GM19395 (cell line): Measurements from ENCODE around the gene TMC4.
"Not testable (repeated sequence)": the region's sequence is repeated elsewhere in the genome, so short reads cannot be mapped to it uniquely, and the experiment has no call there.

Experiments
- ATAC-seq: cut with Tn5 transposase; IDR thresholded peaks from one replicate; pipeline ENCODE4 v1.9.1; 2021; ENCODE audit warnings: mild to moderate bottlenecking, moderate library complexity; ENCODE audit not compliant: unreplicated experiment

TMC4 gene

GRCh38 chr19:54180691-54181091, 7.7 kb upstream of the TMC4 start:
- no peak for ATAC-seq

- no peak for ATAC-seq
These were observed 7.0 kb upstream of the TMC4 start for GRCh38 chr19:54179921-54180461.

DNA sequence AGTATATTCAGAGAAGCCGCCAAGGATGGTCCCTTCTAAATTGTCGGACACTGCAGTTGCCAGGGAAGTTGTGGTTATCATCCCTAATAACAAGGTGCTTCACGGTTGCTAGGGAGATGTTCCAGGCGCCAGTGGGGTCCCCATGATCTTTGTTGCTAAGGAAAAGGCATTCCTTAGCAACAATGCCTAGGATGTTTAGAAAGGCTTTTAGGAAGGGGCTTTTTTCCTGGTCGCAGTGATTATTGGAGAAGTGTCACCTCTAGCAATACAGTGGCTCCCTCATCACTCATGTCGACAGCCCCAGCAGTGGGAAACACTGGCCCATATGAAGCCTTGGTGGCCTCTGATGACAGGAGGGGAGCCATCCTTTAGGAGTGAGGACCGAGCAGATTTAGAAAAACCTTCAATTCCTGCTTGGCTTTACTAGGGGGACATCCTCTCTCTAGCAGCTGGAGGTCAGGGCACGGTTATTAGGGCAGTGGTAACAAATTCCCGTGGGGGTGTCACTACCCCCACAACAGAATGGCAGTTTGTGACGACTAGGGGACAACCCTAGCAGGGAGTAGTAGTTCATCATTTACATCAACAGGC, 6.4 kb upstream of the TMC4 start:
- ATAC-seq = no peak

DNA sequence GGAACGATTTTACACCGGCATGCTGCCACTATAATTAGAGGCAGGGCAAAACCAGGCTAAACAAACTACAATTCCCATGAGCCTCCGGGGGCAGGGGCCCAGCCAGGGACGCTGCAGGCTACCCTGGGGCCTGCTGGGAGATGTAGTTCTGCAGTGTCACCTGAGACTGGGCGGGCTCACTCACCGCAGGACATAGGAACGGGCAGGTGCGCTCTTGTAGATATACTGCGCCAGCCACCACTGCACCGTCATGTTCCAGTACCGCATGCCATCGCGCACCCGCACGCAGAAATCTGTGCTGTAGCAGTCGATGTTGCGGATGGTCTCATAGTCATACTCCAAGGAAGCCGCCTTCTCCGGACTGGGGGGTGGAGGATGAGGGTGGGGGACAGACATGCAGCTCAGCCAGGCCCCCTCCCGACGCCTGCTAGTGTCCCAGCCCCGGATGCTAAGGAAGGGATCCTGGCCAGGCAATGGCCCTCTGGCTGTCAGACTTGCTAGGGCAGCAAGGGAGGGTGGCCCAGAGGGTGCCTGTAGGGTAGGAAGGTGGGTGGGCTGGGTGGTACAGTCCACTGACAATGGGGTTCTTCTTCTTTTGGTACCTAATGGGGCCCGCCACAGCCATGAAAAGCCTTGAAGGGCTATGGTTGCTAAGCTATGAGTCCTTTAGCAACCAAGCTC, 5.8 kb upstream of the TMC4 start:
- no peak for ATAC-seq

DNA sequence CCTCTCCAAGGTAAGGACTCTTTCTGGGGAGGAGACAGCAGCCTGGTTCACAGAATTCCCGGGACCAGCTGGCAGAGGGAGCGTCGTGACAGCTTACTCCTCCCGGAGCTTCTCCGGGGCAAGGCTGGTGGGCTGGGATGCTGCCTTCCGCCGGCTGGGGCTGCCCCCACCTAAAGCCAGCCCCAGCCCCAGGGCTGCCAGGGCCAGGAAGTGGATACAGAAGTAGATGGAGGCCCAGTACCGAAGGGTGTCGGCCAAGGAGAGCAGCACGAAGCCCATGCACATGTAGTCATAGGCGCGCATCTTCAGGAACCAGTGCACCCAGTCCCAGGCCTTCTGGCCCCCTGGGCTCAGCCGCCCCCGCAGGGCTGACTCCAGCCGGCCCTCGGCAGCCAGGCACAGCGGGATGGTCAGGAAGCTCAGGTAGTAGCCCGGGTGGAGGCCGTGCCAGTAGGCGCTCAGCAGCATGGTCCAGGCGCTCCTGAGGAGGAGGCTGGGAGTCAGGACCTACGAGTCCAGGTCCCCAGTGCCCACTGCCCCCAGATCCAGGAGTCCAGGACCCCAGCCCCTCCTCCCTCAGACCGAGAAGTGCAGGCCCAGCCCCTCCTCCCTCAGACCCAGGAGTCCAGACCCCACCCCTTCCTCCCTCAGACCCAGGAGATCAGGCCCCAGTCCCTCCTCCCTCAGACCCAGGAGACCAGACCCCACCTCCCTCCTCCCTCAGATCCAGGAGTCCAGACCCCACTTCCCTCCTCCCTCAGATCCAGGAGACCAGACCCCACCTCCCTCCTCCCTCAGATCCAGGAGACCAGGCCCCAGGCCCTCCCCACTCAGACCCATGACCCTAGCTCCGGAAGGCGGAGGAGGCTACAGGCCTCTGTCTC, 1.2 kb upstream of the TMC4 start:
- ATAC-seq = no peak

DNA sequence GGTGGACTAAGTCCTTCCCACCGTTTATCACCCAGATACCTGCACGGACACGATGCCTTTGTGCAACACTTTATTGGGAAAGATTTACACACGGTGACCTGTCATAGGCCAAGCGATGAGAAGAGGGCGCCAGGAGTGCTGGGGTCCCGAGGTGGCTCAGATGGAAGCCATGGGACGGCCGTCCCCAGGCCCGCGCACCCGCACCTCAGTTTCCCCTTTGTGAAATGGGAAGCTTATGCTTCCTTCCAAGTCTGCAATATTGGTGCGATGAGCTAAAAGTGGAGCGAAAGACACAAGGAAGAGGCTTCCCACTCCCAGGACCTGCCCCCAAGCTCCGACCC, 369 bp upstream of the TMC4 start:
- ATAC-seq = no peak

DNA sequence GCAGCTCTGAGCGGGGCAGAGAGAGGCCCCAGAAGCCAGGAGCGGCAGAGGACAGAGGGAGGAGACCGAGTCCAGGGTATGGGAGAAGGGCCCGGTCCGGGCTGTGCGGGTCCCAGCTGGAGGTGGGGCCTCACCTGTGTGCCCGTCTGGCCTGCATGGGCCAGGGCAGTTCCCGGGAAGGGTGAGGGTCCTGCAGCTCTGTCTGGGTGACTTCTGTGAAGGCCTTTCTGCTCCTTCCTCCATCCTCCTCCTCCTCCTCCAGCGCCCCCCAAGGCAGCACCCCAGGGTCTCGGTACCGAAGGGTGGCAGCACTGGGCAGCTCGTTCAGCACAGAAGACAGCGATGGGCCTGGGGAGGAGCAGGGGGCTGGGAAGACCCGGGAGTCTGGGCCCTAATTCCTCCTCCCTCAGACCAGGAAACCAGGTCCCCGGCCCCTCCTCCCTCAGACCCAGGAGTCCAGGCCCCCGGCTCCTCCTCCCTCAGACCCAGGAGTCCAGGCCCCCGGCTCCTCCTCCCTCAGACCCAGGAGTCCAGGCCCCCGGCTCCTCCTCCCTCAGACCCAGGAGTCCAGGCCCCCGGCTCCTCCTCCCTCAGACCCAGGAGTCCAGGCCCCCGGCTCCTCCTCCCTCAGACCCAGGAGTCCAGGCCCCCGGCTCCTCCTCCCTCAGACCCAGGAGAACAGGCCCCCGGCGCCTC, 1.1 kb downstream of the TMC4 start:
- not testable (repeated sequence) for ATAC-seq

DNA sequence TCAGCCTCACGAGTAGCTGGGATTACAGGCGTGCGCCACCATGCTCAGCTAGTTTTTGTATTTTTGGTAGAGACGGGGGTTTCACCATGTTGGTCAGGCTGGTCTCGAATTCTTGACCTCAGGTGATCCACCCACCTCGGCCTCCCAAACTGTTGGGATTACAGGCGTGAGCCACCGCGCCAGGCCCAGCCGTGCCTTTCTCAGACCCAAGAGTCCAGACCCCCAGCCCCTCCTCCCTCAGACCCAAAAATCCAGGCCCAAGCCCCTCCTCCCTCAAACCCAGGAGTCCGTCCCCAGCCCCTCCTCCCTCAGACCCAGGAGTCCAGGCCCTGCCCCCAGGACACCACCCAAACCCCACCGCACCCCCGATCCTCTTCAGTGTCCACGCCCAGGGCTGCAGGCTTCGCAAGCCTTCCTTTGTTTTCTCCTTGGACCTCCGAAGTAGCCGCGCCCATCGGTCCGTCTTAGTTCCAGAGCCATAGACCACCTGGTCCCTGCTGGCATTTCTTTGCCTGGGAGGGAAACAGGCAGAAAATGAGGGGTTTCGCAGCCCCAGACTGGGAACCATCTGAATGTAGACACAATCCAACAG, 3.7 kb downstream of the TMC4 start:
- no peak for ATAC-seq

DNA sequence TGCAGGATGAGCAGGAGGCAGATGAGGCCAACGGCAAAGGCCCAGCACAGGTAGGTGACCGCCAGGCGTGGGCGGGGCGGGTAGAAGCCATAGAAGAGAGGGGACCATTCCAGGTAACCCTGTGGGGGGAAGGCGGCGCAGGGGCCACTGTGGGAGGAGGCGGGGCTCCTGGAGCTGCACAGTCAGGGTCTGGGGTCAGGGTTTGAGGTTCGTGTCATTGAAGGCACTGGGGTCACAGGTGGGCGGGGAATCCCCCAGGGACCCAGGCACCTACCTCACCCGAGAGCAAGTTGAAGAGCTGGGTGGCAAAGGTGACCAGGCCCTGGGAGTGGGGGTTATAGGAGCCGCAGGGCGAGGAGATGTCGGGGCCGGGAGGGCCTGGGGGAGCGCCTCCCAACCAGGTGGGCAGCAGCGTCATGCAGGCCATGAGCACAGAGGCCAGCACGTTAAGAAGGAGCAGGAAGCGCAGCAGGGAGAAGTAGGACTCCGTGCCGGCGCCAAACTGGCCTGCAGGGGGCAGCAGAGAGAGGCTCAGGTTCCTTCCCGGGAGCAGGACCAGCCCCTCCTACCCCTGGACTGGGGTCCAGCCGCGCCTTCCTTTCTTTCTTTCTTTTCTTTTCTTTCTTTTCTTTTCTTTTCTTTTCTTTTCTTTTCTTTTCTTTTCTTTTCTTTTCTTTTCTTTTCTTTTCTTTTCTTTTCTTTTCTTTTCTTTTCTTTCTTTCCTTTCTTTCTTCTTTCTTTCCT, 4.6 kb downstream of the TMC4 start:
- ATAC-seq = peak; percentile 54

DNA sequence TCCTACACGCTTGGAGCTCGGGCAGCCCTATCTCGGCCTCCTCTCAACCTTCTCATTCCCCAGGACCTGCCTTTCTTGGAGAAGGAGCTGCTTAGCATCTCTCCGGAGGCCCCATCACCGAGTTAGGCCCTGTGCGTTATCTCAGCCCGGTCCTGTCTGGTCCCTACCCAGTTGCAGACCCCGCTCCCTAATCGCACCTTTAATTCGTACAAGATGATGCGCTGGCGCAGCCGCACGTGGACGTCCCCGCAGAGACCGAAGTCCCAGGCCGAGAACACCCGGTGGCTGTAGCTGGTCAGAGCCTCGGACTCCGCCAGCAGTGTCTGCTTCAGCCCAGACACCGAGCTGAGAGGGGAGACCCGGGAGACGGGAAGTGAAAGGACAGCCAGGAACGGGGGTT, 7.7 kb downstream of the TMC4 start:
- no peak for ATAC-seq

GRCh38 chr19:54164369-54165068, 8.4 kb downstream of the TMC4 start:
- ATAC-seq = no peak

- ATAC-seq = no peak
These were observed 10.1 kb downstream of the TMC4 start for GRCh38 chr19:54162884-54163283.

DNA sequence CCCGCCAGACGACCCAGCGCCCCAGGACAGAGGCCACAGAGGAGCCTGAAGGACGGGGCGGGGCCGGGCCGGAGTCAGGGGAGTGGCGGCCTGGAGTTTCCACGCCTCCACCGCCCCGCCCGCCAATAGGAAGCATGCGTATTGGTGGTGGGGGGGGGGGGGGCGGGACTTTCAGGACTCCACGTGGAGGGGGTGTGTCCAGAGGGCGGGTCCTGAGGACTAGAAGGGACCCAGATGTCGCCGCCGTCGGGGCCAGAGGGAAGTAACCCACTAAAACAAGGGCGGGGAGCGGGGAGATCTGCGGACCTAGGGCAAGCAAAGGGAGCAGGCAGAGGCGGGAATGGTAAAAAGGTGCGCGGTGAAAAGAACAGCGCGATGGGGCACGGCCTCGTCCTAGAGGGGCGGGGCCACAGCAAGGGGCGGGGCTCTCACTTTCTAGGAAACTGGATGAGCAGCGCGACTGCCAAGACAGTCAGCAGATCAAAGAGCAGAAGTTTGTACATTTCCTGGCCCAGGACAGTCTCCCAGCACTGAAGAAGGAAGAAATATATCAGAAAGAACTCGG, 10.6 kb downstream of the TMC4 start:
- no peak for ATAC-seq

GRCh38 chr19:54160854-54161253, 12.1 kb downstream of the TMC4 start:
- ATAC-seq = no peak

DNA sequence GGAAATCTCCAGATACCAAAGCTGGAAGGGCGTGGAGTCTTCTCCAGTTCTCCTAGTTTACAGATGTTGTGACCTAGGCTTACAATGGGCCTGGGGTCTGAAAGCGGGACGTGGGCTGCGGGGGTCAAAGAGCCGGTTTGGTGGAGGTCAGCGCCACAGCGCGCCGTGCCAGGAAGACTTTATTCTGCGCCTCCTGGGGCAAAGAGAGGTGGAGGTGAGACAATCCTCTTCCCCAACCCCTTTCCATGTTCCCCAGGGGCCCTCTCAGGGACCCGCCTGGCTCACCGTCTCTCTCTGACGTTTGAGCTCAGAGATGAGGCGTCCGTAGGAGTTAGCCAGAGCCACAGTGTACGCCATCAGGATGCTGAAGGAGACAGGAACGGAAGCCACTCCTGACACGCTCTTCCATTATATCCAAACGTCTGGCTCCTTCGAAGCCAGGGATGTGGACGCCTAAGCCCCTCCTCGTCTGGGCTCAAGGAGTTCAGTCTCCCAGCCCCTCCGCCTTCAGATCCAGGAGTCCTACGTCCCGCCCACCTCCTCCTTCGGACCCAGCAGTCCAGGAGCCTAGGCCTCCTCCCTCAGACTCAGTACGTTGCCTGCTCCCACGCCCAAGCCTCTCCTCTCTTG, 12.7 kb downstream of the TMC4 start:
- ATAC-seq = peak; percentile 5

DNA sequence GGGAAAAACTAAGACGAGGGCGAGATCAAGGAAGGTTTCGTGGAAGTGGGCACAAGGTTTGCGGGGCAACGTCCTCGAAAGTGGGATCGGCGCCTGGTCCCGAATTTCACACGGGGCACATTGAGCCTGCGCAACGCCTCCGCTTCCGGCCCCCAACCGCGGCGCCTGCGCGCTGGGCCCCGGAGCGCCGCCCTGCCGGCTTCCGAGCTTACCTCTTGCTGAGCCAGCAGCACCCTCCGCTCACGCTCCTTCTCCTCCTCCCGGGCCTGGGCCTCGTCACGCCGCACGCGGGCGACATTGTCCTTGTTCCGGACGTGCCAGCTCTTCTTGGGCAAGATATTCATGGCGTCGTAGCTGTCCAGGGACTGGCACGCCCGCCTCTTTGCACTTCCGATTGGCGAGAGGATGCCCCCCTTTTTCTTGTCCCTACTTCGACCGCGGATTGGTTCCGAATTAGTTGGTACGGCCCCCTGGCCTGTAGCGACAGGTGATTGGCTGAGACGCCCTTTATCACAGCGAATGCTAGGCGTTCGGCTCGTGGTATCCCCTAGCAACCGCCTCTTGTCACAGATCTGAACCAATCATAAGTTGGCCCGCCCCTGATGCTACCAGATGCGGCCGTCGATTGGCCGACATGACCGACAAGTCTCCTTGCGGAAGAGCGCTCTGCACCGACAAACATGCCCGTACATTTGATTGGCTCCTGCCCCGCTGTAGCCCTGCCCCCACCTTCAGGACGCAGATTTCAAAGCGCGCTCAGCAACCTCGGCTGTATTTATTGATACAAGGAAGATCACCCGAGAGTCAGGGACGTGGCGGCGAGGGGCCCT, 13.4 kb downstream of the TMC4 start, which contains the start of gene LENG1:
Gene LENG1 (minus strand): TSS at position 370 of the 830 bp plus-strand sequence. CDS start 26 bp downstream, at position 344.
- ATAC-seq = peak; percentile 94

- no peak for ATAC-seq
These were observed 14.1 kb downstream of the TMC4 start for GRCh38 chr19:54158812-54159351.
